HG03469 (cell line): Measurements from ENCODE around the gene CCDC85C.

Experiments used
- ATAC-seq: cut with Tn5 transposase; IDR thresholded peaks from one replicate; pipeline ENCODE4 v1.9.1; 2021; ENCODE audit warnings: mild to moderate bottlenecking, moderate library complexity, moderate number of reproducible peaks; ENCODE audit not compliant: unreplicated experiment

The CCDC85C gene

GRCh38 chr14:99527427-99528076 is 76.5 kb downstream of the CCDC85C start:
- ATAC-seq = no peak

- no peak for ATAC-seq
Observed at GRCh38 chr14:99527026-99527425, 77.0 kb downstream of the CCDC85C start.

DNA sequence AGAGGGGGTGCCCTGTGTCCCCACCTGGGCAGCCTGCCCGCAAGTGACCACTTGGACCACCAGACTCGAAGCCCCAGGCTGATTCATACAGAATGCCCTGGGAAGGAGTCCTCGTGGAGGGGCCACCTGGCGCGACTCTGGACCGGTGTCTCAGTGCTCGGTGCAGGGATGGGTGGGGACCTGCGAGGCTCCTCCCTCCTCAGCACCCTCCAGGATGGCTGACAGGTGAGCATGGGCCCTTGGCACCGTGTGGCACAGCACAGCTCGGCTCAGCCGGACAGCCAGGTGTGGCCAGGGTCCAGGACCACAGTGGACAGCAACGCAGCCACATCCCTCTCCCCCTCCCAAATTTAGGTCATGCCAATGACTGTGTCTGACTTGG is 78.3 kb downstream of the CCDC85C start:
- ATAC-seq = no peak

GRCh38 chr14:99524804-99525698 is 79.0 kb downstream of the CCDC85C start:
- no peak for ATAC-seq

DNA sequence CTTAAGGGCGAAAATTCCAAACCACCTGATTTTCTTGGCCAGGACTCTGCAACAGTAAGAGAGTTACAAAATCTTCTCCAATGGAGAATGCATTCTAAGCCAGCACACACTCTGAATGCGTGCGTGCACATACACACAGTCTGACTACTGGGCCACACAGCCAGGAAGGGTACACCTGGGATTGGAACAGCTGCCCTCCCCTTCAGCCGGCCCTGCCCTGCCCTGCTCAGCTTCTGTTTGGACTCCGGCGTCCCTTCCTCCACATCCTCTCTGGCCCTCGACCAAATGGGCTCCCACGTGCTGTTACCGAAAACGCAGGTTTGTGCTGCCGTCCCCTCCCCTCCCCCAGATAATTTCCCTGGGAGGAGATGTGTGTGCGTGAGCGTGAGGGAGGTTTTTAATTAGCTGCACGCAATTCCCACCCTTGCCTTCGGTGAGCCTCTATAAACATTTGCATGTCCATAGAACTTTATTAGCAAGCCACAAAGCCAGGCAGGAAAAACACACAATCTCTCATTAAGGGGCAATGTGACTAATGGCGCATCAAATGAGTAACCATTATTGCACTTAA is 79.8 kb downstream of the CCDC85C start:
- ATAC-seq = no peak

DNA sequence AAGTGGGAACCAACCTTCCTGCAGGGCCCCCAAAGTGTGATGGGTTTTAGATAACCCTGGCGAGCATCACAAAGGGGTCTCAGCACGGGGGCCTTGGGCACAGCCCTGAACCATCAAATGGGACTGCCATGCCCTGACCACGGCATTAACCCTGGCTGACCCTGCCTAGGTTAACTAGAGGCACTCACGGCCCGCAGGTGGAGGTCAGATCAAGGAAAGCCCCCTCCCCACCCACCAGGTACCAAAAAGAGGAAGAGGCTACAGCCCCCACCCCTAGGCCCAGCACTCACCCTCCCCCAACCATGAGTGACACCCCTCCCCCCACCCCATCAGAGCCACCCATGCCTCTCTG is 80.3 kb downstream of the CCDC85C start:
- ATAC-seq = no peak

- ATAC-seq = no peak
Observed at GRCh38 chr14:99522934-99523703, 80.9 kb downstream of the CCDC85C start.

GRCh38 chr14:99522457-99522891 is 81.5 kb downstream of the CCDC85C start:
- no peak for ATAC-seq

DNA sequence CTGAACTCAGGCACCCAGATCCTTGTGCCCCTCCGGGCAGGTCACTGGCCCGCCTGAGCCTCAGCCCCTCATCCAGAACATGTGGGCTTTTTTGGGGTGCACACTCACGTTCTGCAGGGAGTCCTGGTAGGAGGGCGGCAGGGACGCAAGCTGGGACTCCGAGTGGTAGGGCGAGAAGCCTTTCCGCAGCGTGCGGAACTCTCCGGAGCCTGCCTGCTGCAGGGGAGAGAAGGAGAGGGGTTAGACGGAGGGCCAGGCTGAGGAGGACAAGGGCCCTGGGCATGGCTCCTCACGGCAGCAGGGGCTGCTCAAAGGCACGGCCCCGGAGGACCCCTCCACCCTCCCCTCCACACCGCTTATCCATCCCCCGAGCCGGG is 82.0 kb downstream of the CCDC85C start:
- no peak for ATAC-seq

DNA sequence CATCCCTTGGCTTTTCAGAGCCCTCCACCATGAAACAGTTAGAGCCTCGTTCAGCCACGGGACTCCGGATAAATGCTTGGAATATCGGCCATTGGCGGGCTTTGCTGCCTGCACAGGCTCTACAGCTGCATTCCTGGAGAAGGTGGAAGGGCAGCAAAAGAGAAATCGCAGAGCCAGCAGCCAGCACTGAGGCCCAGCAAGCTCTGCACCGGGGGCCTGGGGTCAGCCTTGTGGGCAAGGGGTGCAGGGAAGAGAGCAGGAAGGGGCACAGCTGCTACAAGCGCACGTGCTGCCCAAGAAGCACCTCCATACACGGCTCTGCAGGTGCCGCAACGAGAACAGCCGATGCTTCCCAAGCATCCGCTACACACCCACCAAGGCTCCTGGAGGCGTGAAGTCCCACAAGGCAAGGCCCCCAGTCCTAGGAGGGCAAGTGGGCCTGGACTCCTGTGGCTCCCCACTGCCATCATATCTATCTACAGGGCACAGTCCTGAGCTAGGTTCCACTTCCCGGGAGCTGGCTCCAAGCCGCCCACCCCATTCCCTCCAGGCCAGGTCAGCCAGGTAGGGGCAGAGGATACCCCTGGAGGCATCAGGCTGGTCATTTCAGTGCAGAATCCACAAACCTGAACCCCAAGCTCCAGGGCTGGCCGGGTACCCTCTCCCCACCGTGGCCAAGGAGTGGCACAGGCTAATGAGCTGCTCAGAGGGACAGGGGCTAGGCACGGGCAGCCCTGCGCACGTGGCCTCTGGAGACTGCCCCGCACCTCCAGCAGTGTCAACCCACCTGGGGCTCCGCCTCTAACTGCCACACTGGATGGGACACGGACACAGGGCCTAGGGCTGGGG is 82.6 kb downstream of the CCDC85C start:
- no peak for ATAC-seq

- no peak for ATAC-seq
Observed at GRCh38 chr14:99520571-99521081, 83.4 kb downstream of the CCDC85C start.

- no peak for ATAC-seq
Observed at GRCh38 chr14:99519931-99520421, 84.0 kb downstream of the CCDC85C start.

DNA sequence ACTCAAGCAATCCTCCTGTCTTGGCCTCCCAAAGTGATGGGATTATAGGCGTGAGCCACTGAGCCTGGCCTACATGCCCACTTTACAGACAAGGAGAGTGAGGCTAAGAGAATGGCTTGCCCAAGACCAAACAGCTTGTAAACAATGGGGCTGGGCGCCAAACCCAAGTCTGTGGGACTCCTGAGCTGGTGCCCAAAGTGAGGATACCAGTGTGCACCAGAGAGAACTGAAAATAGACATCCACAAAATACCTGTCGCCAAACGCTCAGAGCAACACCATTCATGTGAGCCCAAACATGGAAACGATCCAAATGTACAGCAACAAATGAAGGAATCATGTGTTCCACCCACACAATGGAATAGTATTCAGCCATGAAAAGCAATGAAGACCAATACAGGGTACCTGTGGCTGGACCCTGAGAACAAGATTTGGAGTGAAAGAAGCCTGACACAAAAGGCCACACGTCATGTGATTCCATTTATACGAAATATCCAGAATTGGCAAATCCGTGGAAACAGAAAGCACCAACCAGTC is 84.6 kb downstream of the CCDC85C start:
- no peak for ATAC-seq

DNA sequence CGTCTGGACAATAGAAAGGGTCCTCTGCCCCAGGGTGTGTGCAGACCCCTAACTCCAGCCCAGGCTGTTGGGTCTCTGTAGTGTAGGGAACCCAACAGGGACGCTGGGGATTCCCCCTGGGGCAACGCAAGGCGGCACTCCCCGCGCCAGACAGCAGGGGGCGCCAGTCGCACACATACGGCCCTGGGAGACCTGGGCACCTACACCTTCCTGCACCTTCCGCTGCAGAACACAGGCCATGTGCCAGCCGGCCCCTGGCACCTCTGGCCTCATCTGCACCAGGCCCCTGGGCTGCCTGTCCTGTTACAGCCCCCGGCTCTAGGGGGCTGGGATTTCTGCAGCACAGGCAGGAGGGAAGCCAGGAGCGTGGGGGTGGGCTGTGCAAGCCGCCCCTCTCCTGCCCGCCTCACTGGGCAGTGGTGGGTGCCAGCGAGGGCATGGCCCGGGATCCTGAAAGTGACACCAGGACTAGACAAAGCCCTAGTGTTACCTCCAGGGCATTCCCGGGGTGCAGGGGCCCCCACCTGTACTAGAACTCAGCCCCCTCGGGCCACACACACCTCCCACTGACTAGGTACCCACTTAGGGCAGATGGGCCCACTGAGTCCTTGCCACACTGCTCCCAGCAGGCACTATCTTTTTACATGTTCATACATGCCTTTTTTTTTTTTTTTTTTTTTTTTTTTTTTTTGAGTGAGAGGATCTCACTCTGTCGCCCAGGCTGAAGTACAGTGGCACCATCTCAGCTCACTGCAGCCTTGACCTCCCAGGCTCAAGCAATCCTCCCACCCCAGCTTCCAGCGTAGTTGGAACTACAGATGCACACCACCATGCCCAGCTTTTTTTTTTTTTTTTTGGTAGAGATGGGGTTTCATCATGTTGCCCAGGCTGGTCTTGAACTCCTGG is 85.3 kb downstream of the CCDC85C start:
- ATAC-seq = no peak

DNA sequence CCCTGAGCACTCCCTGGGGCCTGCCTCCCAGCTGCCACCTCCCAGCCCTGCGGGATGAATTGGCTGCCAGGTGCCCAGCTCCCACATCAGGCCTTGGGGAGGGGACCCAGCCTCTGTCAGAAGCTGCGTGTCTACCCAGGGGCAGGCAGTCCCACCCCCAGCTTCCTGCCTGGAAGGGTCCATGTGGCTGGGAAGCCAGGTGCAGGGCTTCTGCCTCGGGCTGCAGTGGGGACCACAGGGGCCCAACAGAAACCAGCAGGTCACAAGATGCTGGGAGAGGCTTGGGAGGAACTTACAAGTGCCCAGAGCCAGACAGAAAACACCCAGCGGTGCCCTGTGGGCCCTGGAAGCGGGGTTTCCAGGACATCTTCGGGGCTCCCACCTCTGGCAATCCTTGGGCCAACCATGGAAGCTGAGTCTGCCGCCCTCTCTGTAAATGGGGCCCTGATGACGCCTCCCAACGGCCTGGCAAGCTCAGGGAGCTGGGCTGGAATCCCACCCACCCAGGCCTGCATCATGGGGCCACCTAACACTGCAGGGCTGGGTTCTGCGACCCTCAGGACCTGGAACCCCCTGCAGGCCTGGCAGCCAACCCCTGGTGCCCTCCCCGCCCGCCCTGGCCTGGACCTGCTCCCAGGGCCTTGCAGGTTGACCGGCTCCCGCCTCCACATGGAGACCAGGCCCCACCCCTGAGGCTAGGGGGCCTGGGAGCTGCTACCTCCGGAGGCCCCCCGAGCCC is 86.2 kb downstream of the CCDC85C start:
- no peak for ATAC-seq

GRCh38 chr14:99516871-99517642 is 87.0 kb downstream of the CCDC85C start:
- ATAC-seq = no peak

GRCh38 chr14:99516156-99516870 is 87.7 kb downstream of the CCDC85C start:
- ATAC-seq = no peak
